SK-N-SH (cell line): ENCODE measurements around the gene SOCS4.

Experiments
- CTCF ChIP-seq: fragments of 200-600 bp; sonication (generic); IDR thresholded peaks from 2 replicates; pipeline ENCODE4 v1.6.1; 2017; ENCODE audit warnings: antibody characterized with exemption, mild to moderate bottlenecking, moderate library complexity
- EP300 ChIP-seq, 2 experiments: IDR thresholded peaks; 2 replicates each; pipeline versions ENCODE4 v1.4.0 to v1.6.1; 2012; ENCODE audit warnings: borderline replicate concordance in 1 of 2, low read depth in 1 of 2, low read length in 1 of 2
- EZH2phosphoT487 ChIP-seq: fragments of 200-600 bp; sonication (generic); IDR thresholded peaks from 2 replicates; pipeline ENCODE4 v1.6.1; 2017; ENCODE audit warnings: low read depth, mixed run types, mild to moderate bottlenecking, antibody characterized with exemption, moderate library complexity, borderline replicate concordance
- JUND ChIP-seq: IDR thresholded peaks from 2 replicates; pipeline ENCODE4 v1.4.0; 2012
- POLR2AphosphoS5 ChIP-seq: IDR thresholded peaks from 2 replicates; pipeline ENCODE4 v1.6.1; 2012; ENCODE audit warnings: low read depth, low read length
- RFX5 ChIP-seq: IDR thresholded peaks from 2 replicates; pipeline ENCODE4 v1.6.1; 2012; ENCODE audit warnings: mild to moderate bottlenecking, improper control_type of control experiment, low read length
- SIN3A ChIP-seq: IDR thresholded peaks from 2 replicates; pipeline ENCODE4 v1.6.1; 2012; ENCODE audit warnings: low read depth, mild to moderate bottlenecking, low read length, moderate library complexity, borderline replicate concordance
- SMC3 ChIP-seq: IDR thresholded peaks from 2 replicates; pipeline ENCODE4 v1.6.1; 2012; ENCODE audit warnings: low read depth, low read length, improper control_type of control experiment
- USF1 ChIP-seq: IDR thresholded peaks from 2 replicates; pipeline ENCODE4 v1.4.0; 2012; ENCODE audit warnings: low read depth, borderline replicate concordance
- ZBTB33 ChIP-seq: IDR thresholded peaks from 2 replicates; pipeline ENCODE4 v1.4.0; 2012; ENCODE audit warnings: low read depth, borderline replicate concordance

- TF ChIP-seq RFX5 = no peak
- TF ChIP-seq JUND = no peak
- no peak for TF ChIP-seq EZH2phosphoT487
- no peak for TF ChIP-seq POLR2AphosphoS5
- no peak for TF ChIP-seq SIN3A
- TF ChIP-seq CTCF = no peak
- no peak for TF ChIP-seq ZBTB33
- TF ChIP-seq USF1 = no peak
- no peak for TF ChIP-seq EP300 (IDR thresholded peaks at IDR 0.05; ENCODE audit: borderline replicate concordance in 1 of 2, low read depth in 1 of 2, low read length in 1 of 2)
- no peak for TF ChIP-seq SMC3
Measured at GRCh38 chr14:55057919-55058318, 30.9 kb downstream of the SOCS4 start.
